Heart right ventricle (tissue), 16 donors: ENCODE measurements around the gene TM4SF18. TPM values are rescaled to one million over a fixed set of nuclear protein-coding genes. Genes with fewer than 3 reads are reported as not detected.
"Not testable (repeated sequence)": the region's sequence is repeated elsewhere in the genome, so short reads cannot be mapped to it uniquely, and the experiment has no call there.

Experiments
- ATAC-seq, 8 donors: fragments of 200-7000 bp; cut with Tn5 transposase; one replicate each; pipeline ENCODE4 v1.9.1; 2020; ENCODE audit warnings: mild to moderate bottlenecking in 8 of 8, moderate library complexity in 8 of 8, moderate number of reproducible peaks in 1 of 8
- DNase-seq, 2 donors: peaks; one replicate each; pipeline ENCODE4 v3.0.0-alpha.2; 2020
- H3K27ac ChIP-seq, 10 donors: fragments of 200-600 bp; sonication (generic) in 2 of 10; one replicate each; pipeline versions ENCODE4 v1.5.0 to v1.8.0; 2020 to 2022; ENCODE audit warnings: mild to moderate bottlenecking in 3 of 10
- H3K27me3 ChIP-seq, 7 donors: fragments of 200-600 bp; one replicate each; pipeline ENCODE4 v1.8.0; 2021 to 2022; ENCODE audit warnings: mild to moderate bottlenecking in 2 of 7
- H3K36me3 ChIP-seq, 9 donors: fragments of 200-600 bp; sonication (generic) in 1 of 9; one replicate each; pipeline versions ENCODE4 v1.5.0 to v1.8.0; 2020 to 2022; ENCODE audit warnings: mild to moderate bottlenecking in 2 of 9
- H3K4me1 ChIP-seq, 9 donors: fragments of 200-600 bp; sonication (generic) in 1 of 9; one replicate each; pipeline versions ENCODE4 v1.5.0 to v1.8.0; 2020 to 2022; ENCODE audit warnings: mild to moderate bottlenecking in 4 of 9
- H3K4me3 ChIP-seq, 10 donors: fragments of 200-600 bp; sonication (generic) in 2 of 10; one replicate each; pipeline versions ENCODE4 v1.5.0 to v1.8.0; 2020 to 2022; ENCODE audit warnings: mild to moderate bottlenecking in 7 of 10, moderate library complexity in 2 of 10
- H3K9me3 ChIP-seq, 11 donors: fragments of 200-600 bp in 10 of 11; sonication (generic) in 2 of 11; one replicate each; pipeline versions ENCODE4 v1.5.0 to v1.8.0; 2013 to 2022; ENCODE audit warnings: mild to moderate bottlenecking in 2 of 11, control low read depth in 1 of 11, moderate library complexity in 1 of 11
- CTCF ChIP-seq, 9 donors: fragments of 200-600 bp; sonication (generic) in 2 of 9; IDR thresholded peaks; one replicate each; pipeline versions ENCODE4 v1.5.0 to v1.8.0; 2021 to 2022; ENCODE audit warnings: antibody characterized with exemption in 9 of 9, mild to moderate bottlenecking in 5 of 9, moderate library complexity in 1 of 9
- WGBS, 2 donors: extraction: QIAGEN DNeasy Blood & Tissue Kit; methylation state at CpG; one replicate each; pipeline ENCODE4 v1.1.7; 2013; ENCODE audit warnings: inconsistent platforms in 1 of 2; 5-methylcytosine and 5-hydroxymethylcytosine counted together
- intact Hi-C, 10 donors: fragments of 100-400 bp; cut with DNase I; formaldehyde crosslinking; loops; one replicate each; pipeline versions ENCODE4 v1.11.1 to v1.14.2; 2022
- polyA plus RNA-seq, 2 donors: library from polyadenylated mRNA; stranded (reverse); fragments of 200-250 nt; gene quantifications; one replicate each; pipeline ENCODE4 v1.2.3, GENCODE V29; 2013
- total RNA-seq, 10 donors: library from RNA; stranded (reverse); fragmentation: NEBNext Ultra II Directional in 3 of 10; extraction: Animal tissue kit (Norgen Biotek cat#: 25700) in 3 of 10; gene quantifications; one replicate each; pipeline versions ENCODE4 v1.2.1 to v1.2.4, GENCODE V29; 2021 to 2023
- donor health status: Arrhythmogenic right ventricular cardiomyopathy.
- donor health status: ischemic (EF 13 %, LVEDD 7.1; RV severe dilation, severe dysfunction).
- donor health status: healthy with polysubstance abuse.
- donor health status: DM: no; HTN: yes; CAD: no.
- donor health status: DM: no; HTN: no; CAD: no.
- donor health status: ischemic (EF 25% LVEDD 6.9; RV normal size, moderate dysfunction).
- donor health status: ischemic (EF 25% LVEDD 5.7; RV mildly dilated, moderate dysfunction).
- donor health status: healthy.
- donor health status: DM: yes; HTN: yes; CAD: no.
- donor health status: Ischemic cardiomyopathy.
- donor health status: ischemic (EF 35%, LVEDD 5.7; RV mildly dilated, moderate dysfunction).
- donor health status: nonischemic (EF 11% LVEDD 7.7; RV severe dilation, severe dysfunction).
- donor health status: DM: yes; HTN: yes; CAD: no.
- donor health status: PGD.
- donor health status: ischemic (EF 29% LVEDD 5.4; RV normal size, mild dysfunction).
- donor health status: nonischemic (EF 23%, LVEDD 6.1; RV moderate dilation, normal function).

Gene TM4SF18
- total and polyA plus RNA-seq, 12 donors, result 4.1 to 21.2 (median 8.8) TPM

- 77 to 78% methylated on average over 6 of the region's 6 CpGs for WGBS, 2 donors
- H3K4me1 ChIP-seq, result peaks cover 0 to 50% (median 23%) of the 10 kb centered on the region in 9 donors
- DNase-seq (no peak), ATAC-seq (no peak)
- H3K27ac ChIP-seq, result peak overlapping the region in 4 of 10 donors; percentile 25 to 51 (median 34)
- intact Hi-C loops, result no loop called here
- H3K4me3 ChIP-seq, result no peak overlapping the region
- H3K9me3 ChIP-seq, result no peaks in the 10 kb centered on the region
- H3K27me3 ChIP-seq, result no peaks in the 10 kb centered on the region
- no peaks in the 10 kb centered on the region for H3K36me3 ChIP-seq
- no peak for TF ChIP-seq CTCF (IDR thresholded peaks at IDR 0.05)
Measured at GRCh38 chr3:149381173-149382100, 48.0 kb upstream of the TM4SF18 start.

- H3K36me3 ChIP-seq, ATAC-seq, H3K4me3 ChIP-seq, DNase-seq, H3K9me3 ChIP-seq, H3K27me3 ChIP-seq, H3K27ac ChIP-seq, intact Hi-C loops: not testable (repeated sequence)
- H3K4me1 ChIP-seq, result peaks cover 0 to 38% (median 12%) of the 10 kb centered on the region in 9 donors
- 97% methylated on average over 11 of the region's 32 CpGs; no CpG with 5 or more reads in 1 of the 2 donors for WGBS, 2 donors
Measured at GRCh38 chr3:149380220-149380619, 46.8 kb upstream of the TM4SF18 start.

GRCh38 chr3:149378478-149379309 lies 45.3 kb upstream of the TM4SF18 start:
- Histone ChIP-seq H3K36me3 (peaks cover 0 to 21% (median 10%) of the 10 kb centered on the region in 9 donors), H3K4me3 (peak overlapping the region in 5 of 10 donors; percentile 61 to 69 (median 61)), H3K4me1 (peaks cover 0 to 49% (median 21%) of the 10 kb centered on the region in 9 donors), H3K27ac (peak overlapping the region; percentile 13 to 90 (median 88)), H3K27me3 (no peaks in the 10 kb centered on the region), H3K9me3 (no peaks in the 10 kb centered on the region)
- no peak for TF ChIP-seq CTCF (IDR thresholded peaks at IDR 0.05)
- DNase-seq (no peak), ATAC-seq (peak in 1 of 8 donors; percentile 11)
- WGBS, 2 donors, result 86 to 89% methylated on average over 9 of the region's 9 CpGs
- intact Hi-C loops, result loop anchor here in 1 of 10 donors (5.0 kb wide), 1 partner anchor 46 kb away; the partner anchor contains the start of gene TM4SF18

GRCh38 chr3:149377408-149378364 lies 44.2 kb upstream of the TM4SF18 start, which contains the start of gene TM4SF1:
Gene TM4SF1 (minus strand): TSS chr3:149377649. CDS start chr3:149377547, 102 bp downstream.
- no peak for TF ChIP-seq CTCF (IDR thresholded peaks at IDR 0.05)
- intact Hi-C loops, result loop anchor here in 1 of 10 donors (5.0 kb wide), 1 partner anchor 45 kb away; the partner anchor contains the start of gene TM4SF18
- 35 to 42% methylated on average over 15 of the region's 15 CpGs for WGBS, 2 donors
- Histone ChIP-seq H3K4me3 (peak within 1 kb of the TSS; percentile 27 to 69 (median 60)), H3K9me3 (no peaks in the 10 kb centered on the region), H3K4me1 (peaks cover 0 to 53% (median 25%) of the 10 kb centered on the region in 9 donors), H3K27me3 (no peaks in the 10 kb centered on the region), H3K27ac (peak within 1 kb of the TSS; percentile 52 to 90 (median 88)), H3K36me3 (peaks cover 0 to 31% (median 14%) of the 10 kb centered on the region in 9 donors)
- peak; percentile 47 to 87 for DNase-seq
- peak; percentile 89 to 95 (median 94) for ATAC-seq
